Cortex of kidney (tissue), 1 donor: ENCODE results near the gene BORCS6.
A peak's percentile ranks its signal among the peaks of the same experiment; 100 is the strongest.
"Not testable (repeated sequence)": the region's sequence is repeated elsewhere in the genome, so short reads cannot be mapped to it uniquely, and the experiment has no call there.

Experiments used
- DNase-seq: peaks from one replicate; lab custom pipeline; 2025; lab: John Stamatoyannopoulos, UW

BORCS6 gene

DNA sequence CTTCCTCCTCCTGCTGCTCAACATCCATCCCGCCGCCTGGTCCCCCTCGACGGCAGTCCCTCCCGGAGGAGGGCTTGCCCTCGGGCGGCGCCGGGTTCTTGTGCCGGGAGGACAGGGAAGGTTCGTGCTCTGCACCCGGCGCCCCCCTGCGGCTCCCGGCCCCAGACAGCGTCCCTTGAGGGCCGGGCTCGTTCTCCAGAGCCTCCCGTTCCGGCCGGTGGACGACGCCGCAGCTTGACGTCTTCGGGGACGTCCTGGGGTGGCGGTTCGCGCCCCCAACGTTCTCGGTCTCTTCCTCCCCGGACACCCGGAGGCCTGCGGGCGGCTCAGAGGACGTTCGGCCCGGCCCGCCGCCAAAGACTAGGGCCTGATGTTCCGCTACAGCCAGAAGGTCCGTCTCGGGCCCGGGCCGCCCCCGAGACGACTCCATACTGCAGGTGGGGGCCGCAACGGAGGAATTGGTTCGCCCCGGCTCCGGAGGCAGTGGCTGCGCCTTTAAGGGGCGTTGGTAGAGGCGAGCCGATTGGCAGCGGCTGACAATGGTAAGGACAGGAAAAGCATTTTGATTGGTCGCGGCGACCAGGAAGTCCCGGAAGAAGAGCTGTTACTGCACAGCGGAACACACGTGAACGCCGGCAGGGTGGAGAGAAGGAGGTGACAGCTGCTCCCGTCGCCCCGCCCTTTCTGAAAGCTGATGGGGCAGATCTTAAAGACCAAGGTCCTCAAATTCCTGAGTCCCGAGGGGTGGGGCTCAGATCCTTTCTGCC is at the start of gene BORCS6:
TSS of gene BORCS6 (minus strand) at position 470 of the 767 bp plus-strand sequence. CDS start at position 430, 40 bp downstream.
- no peak for DNase-seq

DNA sequence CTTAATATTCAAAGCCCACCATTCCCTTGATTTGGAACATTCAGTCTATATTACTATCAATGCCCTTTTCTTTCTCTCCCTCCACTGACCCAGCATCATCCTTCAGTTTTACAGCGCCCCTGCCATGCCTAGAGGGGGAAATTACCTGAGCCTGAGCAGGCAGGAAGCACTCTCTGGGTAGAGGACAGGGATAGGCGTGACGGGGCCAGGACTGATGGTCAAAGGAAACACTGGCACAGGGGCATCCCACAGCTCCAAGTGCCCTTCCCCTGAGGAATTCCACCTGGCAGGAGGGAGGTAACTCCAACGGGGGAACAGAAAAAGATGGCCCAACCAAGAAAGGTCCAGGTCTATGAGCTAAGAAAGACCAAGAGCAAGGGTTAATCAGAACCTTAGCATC is 47.9 kb upstream of the BORCS6 start:
- DNase-seq: no peak

DNA sequence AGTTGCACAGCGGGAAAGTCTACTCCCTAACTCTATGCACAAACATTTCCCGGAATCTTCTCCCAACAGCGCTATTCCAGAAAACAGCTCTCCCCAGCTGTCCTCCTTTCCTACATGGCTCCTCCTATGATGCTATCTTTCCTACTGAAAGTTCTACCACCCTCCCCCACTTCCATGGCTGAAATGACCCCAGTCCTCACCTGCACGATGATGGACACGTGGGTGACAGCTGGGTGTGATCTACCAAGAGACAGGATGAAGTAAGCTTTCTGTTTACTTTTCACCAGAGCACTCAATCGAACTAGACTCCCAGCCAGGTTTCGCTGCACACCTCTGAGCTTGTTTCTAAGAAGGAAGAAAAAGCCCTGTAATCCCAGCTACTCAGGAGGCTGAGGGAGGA is 47.2 kb upstream of the BORCS6 start:
- DNase-seq: no peak

DNA sequence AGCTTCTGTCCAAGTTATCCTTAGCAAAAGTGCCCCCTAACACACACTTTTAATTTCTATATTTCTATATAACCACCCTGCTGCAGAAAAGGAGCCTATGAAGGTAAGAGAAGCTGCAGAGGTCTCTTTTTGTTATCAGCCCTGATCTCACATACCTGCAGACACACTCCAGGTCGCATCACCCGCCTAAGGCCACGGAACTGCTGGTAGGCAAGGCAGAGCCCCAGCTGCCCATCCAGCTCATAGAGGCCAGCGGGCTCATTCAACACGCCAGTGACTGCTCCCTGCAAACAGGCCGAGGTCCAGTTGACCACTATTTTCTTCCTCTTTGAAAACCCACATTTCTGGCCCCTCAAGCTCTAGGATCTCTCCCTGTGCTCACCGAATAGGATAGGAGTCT is 45.7 kb upstream of the BORCS6 start:
- no peak for DNase-seq

- DNase-seq: no peak
These were observed 44.6 kb upstream of the BORCS6 start for GRCh38 chr17:8234361-8235270.

DNA sequence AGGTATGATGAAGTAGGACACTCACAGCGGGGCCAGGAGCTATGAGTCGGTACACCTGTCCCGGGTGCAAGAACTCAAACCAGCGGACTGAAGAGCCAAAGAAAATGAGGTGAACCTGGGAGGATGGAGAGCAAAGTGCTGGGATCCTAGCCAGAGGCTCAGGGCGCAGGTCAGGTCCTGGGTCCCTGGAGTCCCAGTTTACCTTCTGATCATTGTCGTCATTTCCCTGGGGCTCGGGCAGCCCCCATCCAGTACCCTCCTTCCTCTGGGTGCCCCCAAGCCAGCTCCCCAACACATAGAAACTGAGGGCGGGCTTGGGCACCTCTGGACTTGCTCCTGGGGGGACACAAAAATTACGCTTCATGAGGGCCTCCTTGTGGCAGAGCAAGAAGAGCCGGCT is 41.7 kb upstream of the BORCS6 start:
- DNase-seq: no peak

- DNase-seq: no peak
These were observed 37.2 kb upstream of the BORCS6 start for GRCh38 chr17:8227238-8227581.

DNA sequence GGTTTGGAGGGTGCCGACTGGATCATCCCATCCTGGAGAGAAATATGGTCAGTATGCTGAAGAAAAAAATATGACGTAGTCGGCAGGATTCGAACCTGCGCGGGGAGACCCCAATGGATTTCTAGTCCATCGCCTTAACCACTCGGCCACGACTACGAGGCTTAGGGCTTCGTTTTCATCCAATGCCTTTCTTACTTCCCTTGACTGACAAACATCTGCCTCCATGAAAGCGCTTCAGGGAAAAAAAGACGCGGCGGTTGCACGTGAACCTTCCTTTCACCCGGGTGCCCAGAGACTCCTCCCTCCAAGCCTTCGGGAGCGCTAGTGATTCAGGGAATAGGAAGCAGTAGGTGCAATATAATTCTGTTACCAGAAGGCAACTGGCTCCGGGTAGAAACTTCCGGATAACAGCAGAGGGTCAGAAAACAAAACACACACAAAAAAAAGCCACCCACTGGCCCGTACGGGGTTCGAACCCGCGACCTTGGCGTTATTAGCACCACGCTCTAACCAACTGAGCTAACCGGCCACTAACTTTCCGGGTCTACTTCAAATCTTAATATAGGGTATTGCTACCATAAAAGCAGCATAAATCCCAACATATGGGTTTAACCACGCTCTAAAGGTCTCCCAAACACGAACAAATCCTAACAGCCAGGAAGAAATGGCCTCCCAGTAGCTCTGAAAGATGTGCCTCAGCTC is 36.7 kb upstream of the BORCS6 start:
- DNase-seq: no peak

DNA sequence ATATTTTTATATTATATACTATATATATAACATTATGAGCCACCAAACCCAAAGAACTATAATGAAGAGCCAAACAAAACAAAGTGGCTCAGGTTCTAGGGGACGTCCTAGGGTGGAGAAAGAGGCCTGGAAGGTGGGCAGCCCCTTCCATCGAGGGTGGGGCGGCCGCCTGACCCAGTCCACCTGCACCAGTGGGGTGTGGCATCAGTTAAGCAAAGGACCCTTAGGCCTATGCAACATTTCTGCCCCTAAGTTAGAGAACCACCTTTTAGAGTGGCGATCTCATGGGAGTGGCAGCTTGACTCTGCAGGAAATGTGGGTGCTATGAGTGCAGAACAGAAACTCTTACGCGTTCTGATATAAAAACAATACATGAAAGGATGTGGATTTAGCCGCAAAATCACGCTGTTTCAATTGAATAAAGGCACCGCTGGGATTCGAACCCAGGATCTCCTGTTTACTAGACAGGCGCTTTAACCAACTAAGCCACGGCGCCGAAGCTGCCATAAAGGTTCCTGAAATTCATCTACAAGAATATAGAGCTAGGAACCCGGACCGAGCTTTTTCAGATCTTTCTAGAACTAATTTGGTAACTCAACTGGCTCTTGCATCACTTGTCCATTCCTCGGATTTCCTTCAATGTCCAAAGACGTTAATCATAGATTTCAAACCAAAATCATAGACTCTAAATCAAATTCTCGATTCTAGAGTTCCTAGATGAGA is 36.0 kb upstream of the BORCS6 start:
- DNase-seq: no peak

- no peak for DNase-seq
These were observed 35.2 kb upstream of the BORCS6 start for GRCh38 chr17:8224891-8225812.

DNA sequence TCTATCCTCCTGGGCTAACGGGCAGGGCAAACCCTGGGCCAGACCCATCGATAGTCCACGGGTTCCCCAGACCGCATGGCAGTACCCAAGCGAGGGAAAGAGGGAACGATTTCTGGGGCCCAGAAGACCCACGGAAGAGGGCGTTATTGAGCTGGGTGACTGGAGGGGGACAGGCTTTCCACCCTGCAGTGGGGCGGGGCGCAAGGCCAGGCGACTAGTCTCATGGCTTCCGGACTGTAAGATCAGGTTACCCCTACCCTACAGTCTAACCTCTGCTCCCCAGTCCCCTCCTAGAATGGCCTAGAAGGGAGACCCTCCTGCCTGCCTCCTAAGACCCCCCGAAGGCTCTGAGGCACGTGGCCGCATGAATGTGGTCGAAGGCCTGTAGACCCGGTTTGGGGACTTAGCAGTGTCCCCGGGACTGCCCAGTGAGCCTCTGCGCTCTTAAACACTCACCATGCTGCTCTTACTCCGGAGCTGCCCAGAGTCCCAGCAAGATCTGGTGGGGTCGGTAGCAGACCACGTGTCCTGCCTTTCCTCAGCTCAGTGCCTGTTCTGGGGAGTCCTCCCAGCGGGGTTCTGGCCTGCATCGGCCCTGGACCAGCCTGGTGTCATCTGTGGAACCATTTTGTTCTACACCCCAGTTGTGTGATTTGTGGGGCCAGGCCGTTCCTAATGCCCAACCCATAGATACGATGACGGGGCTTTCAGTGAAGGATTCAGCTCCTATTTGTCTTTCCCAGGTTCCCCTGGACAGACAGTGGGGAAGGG is 33.6 kb upstream of the BORCS6 start:
- DNase-seq: no peak

- DNase-seq: peak; percentile 49
These were observed 32.8 kb upstream of the BORCS6 start for GRCh38 chr17:8222630-8223355.

- no peak for DNase-seq
These were observed 32.3 kb upstream of the BORCS6 start for GRCh38 chr17:8222380-8222629.

DNA sequence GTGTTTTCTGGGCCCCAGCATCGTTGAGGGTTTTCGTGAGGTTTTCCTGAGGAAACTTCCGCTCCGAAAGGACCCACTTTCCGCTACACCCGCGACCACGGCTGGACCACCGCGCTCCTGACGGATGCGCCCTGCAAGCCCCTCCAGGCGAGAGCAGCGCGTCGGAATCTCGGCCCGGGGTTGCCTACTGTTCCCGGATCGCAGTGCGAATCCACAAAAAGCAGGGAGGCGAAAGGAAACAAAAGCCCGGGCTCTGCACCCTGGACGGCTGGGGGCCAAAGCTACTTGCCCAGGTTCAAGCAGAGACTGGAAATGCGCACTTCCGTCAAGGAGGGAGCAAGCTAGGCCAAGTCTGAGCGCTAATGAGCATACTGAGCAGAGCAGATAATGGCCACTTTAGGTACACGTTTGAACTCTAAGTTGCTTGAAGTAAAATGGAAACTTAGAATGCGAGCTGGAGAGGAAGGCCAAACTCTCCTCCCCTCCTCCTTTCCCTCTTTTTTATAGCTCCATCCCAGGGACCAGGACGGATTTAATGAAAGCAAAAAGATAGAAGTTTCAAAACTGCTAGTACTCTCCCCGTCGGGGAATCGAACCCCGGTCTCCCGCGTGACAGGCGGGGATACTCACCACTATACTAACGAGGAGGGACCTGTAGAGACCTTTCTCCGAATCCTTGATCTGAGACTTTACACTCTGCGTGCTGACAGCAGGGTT is 31.8 kb upstream of the BORCS6 start:
- DNase-seq: no peak

DNA sequence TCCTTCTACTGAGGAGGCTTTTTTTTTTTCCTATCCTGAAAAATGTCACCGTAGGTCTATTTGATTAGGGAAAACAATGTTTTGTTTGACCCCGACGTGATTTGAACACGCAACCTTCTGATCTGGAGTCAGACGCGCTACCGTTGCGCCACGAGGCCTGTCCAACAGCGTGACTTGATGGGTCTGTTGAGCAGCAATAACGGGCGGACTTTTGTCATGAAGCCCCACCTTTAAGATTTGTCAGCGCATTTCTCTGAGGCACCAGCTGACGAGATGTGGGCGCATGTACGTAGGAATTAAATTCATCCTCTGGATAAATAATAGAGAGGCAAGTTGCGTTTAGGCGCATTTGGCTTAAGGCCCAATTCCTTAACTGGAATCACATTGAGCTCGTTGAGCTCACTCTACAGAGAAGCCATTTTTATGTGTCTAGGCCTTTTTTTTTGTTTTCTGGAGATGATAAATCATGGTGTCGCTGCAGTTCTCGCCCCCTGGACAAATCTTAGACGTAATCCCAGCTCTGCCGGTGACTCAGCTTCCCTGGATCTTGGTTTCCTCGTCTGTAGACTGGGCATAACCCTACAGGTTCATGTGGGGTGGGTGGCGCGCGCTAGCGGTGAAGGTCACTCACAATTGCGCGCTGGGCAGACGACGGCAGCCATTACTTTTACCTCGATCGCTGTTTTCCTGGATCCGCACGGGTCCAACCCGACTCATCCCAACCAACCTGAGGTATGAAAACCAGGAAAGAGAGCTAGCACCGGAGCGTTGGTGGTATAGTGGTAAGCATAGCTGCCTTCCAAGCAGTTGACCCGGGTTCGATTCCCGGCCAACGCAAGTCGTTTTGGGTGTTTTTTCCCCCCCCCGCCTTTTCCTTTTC is 31.0 kb upstream of the BORCS6 start:
- no peak for DNase-seq

- not testable (repeated sequence) for DNase-seq
These were observed 24.0 kb upstream of the BORCS6 start for GRCh38 chr17:8214000-8214399.

DNA sequence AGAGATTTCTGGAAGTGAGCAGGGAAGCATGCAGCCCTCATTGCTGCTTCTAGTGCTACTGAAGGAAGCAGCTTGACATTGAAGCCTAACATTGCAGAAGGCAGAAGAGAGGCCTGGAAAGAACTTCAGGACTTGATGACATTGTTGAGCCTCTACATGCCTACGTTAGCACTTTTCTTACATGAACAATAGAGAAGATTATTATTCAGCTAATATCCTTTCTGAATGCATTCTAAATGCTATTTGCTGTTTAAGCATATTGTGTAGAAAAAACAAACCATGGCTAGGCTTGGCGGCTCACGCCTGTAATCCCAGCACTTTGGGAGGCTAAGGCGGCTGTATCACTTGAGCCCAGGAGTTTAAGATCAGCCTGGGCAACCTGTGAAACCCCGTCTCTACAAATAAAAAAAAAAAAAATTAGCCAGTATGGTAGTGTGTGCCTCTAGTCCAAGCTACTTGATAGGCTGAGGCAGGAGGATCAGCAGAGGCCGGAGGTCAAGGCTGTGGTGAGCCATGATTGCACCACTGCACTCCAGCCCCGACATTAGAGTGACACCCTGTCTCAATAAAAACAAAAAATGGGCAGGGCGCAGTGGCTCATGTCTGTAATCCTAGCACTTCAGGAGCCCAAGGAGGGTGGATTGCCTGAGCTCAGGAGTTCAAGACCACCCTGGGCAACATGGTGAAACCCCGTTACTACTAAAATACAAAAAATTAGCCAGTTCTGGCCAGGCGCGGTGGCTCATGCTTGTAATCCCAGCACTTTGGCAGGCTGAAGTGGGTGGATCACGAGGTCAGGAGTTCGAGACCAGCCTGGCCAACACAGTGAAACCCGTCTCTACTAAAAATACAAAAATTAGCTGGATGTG is 22.6 kb upstream of the BORCS6 start:
- no peak for DNase-seq
